ENCODE measurements around the gene ENTR1.

Gene ENTR1

GRCh38 chr9:136400038-136400834, 10.2 kb downstream of the ENTR1 start, which contains the start of gene SNAPC4:
Gene SNAPC4, minus strand, starts transcription at chr9:136400170. Its CDS starts 1,742 bp downstream, at chr9:136398428.
- Histone ChIP-seq H3K27me3 (ENCODE audit: insufficient read depth, low read length) (no peaks in the 10 kb centered on the region), H3K4me1 (ENCODE audit: insufficient read depth, low read length) (no peaks in the 10 kb centered on the region), H3K4me3 (ENCODE audit: low read length) (peak within 1 kb of the TSS; percentile 99), H3K27ac (ENCODE audit: low read depth, low read length) (peak within 1 kb of the TSS; percentile 63), H3K36me3 (ENCODE audit: insufficient read depth, low read length) (peaks cover 65% of the 10 kb centered on the region), H3K9ac (ENCODE audit: low read depth, low read length) (peak within 1 kb of the TSS; percentile 91), H3K9me3 (ENCODE audit: insufficient read depth, low read depth, low read length) (no peaks in the 10 kb centered on the region)
- WGBS: 16% methylated on average over 71 of the region's 71 CpGs

- Histone ChIP-seq H3K4me3 (ENCODE audit: low read length) (peak overlapping the region; percentile 99), H3K9ac (ENCODE audit: low read depth, low read length) (peak overlapping the region; percentile 91), H3K27ac (ENCODE audit: low read depth, low read length) (peak overlapping the region; percentile 38), H3K4me1 (ENCODE audit: insufficient read depth, low read length) (no peaks in the 10 kb centered on the region), H3K27me3 (ENCODE audit: insufficient read depth, low read length) (no peaks in the 10 kb centered on the region), H3K36me3 (ENCODE audit: insufficient read depth, low read length) (peaks cover 65% of the 10 kb centered on the region), H3K9me3 (ENCODE audit: insufficient read depth, low read depth, low read length) (no peaks in the 10 kb centered on the region)
- 3% methylated on average over 67 of the region's 67 CpGs for WGBS
Observed at GRCh38 chr9:136399176-136400037, 11.0 kb downstream of the ENTR1 start.

- H3K36me3 ChIP-seq (ENCODE audit: insufficient read depth, low read length): peaks cover 65% of the 10 kb centered on the region
Observed at GRCh38 chr9:136398286-136398685, 12.1 kb downstream of the ENTR1 start.

GRCh38 chr9:136397643-136398042, 12.8 kb downstream of the ENTR1 start:
- Histone ChIP-seq H3K27ac (ENCODE audit: low read depth, low read length) (no peak overlapping the region), H3K4me1 (ENCODE audit: insufficient read depth, low read length) (no peaks in the 10 kb centered on the region), H3K9ac (ENCODE audit: low read depth, low read length) (no peak overlapping the region), H3K9me3 (ENCODE audit: insufficient read depth, low read depth, low read length) (no peaks in the 10 kb centered on the region), H3K4me3 (ENCODE audit: low read length) (no peak overlapping the region), H3K36me3 (ENCODE audit: insufficient read depth, low read length) (peaks cover 70% of the 10 kb centered on the region), H3K27me3 (ENCODE audit: insufficient read depth, low read length) (no peaks in the 10 kb centered on the region)
- WGBS: 81% methylated on average over 6 of the region's 6 CpGs

More at GRCh38 chr9:136398286-136398685, 12.1 kb downstream of the ENTR1 start:
- Histone ChIP-seq H3K27ac (ENCODE audit: low read depth, low read length) (no peak overlapping the region; the same call in 1 of the 2 replicates), H3K9ac (ENCODE audit: low read depth, low read length) (no peak overlapping the region), H3K9me3 (ENCODE audit: insufficient read depth, low read depth, low read length) (no peaks in the 10 kb centered on the region), H3K4me3 (ENCODE audit: low read length) (peak overlapping the region; percentile 99), H3K4me1 (ENCODE audit: insufficient read depth, low read length) (no peaks in the 10 kb centered on the region), H3K27me3 (ENCODE audit: insufficient read depth, low read length) (no peaks in the 10 kb centered on the region)
- 94% methylated on average over 12 of the region's 12 CpGs for WGBS

GRCh38 chr9:136396219-136396515, 14.2 kb downstream of the ENTR1 start:
- WGBS: 96% methylated on average over 4 of the region's 4 CpGs
- no peak overlapping the region for H3K27ac ChIP-seq (ENCODE audit: low read depth, low read length)
- H3K27me3 ChIP-seq (ENCODE audit: insufficient read depth, low read length): no peaks in the 10 kb centered on the region
- H3K36me3 ChIP-seq (ENCODE audit: insufficient read depth, low read length): peaks cover 71% of the 10 kb centered on the region
- H3K9ac ChIP-seq (ENCODE audit: low read depth, low read length): no peak overlapping the region
- no peaks in the 10 kb centered on the region for H3K4me1 ChIP-seq (ENCODE audit: insufficient read depth, low read length)
- H3K4me3 ChIP-seq (ENCODE audit: low read length): no peak overlapping the region
- no peaks in the 10 kb centered on the region for H3K9me3 ChIP-seq (ENCODE audit: insufficient read depth, low read depth, low read length)

- H3K4me3 ChIP-seq (ENCODE audit: low read length): no peak overlapping the region
- no peaks in the 10 kb centered on the region for H3K9me3 ChIP-seq (ENCODE audit: insufficient read depth, low read depth, low read length)
- peaks cover 74% of the 10 kb centered on the region for H3K36me3 ChIP-seq (ENCODE audit: insufficient read depth, low read length)
- no peak overlapping the region for H3K9ac ChIP-seq (ENCODE audit: low read depth, low read length)
- H3K27me3 ChIP-seq (ENCODE audit: insufficient read depth, low read length): no peaks in the 10 kb centered on the region
- no peak overlapping the region for H3K27ac ChIP-seq (ENCODE audit: low read depth, low read length)
- whole genome bisulfite sequencing: 93% methylated on average over 26 of the region's 26 CpGs
- no peaks in the 10 kb centered on the region for H3K4me1 ChIP-seq (ENCODE audit: insufficient read depth, low read length)
Observed at GRCh38 chr9:136395345-136396218, 14.8 kb downstream of the ENTR1 start.

GRCh38 chr9:136395020-136395340, 15.4 kb downstream of the ENTR1 start:
- H3K27me3 ChIP-seq (ENCODE audit: insufficient read depth, low read length): no peaks in the 10 kb centered on the region
- peaks cover 78% of the 10 kb centered on the region for H3K36me3 ChIP-seq (ENCODE audit: insufficient read depth, low read length)
- H3K9ac ChIP-seq (ENCODE audit: low read depth, low read length): no peak overlapping the region
- H3K4me1 ChIP-seq (ENCODE audit: insufficient read depth, low read length): no peaks in the 10 kb centered on the region
- 96% methylated on average over 13 of the region's 13 CpGs for WGBS
- H3K9me3 ChIP-seq (ENCODE audit: insufficient read depth, low read depth, low read length): no peaks in the 10 kb centered on the region
- H3K4me3 ChIP-seq (ENCODE audit: low read length): no peak overlapping the region
- no peak overlapping the region for H3K27ac ChIP-seq (ENCODE audit: low read depth, low read length)

GRCh38 chr9:136394312-136395019, 15.9 kb downstream of the ENTR1 start:
- 97% methylated on average over 21 of the region's 21 CpGs for WGBS
- H3K9me3 ChIP-seq (ENCODE audit: insufficient read depth, low read depth, low read length): no peaks in the 10 kb centered on the region
- no peak overlapping the region for H3K27ac ChIP-seq (ENCODE audit: low read depth, low read length)
- H3K27me3 ChIP-seq (ENCODE audit: insufficient read depth, low read length): no peaks in the 10 kb centered on the region
- peaks cover 83% of the 10 kb centered on the region for H3K36me3 ChIP-seq (ENCODE audit: insufficient read depth, low read length)
- no peak overlapping the region for H3K4me3 ChIP-seq (ENCODE audit: low read length)
- no peaks in the 10 kb centered on the region for H3K4me1 ChIP-seq (ENCODE audit: insufficient read depth, low read length)
- no peak overlapping the region for H3K9ac ChIP-seq (ENCODE audit: low read depth, low read length)

GRCh38 chr9:136393531-136393930, 16.9 kb downstream of the ENTR1 start:
- no peak overlapping the region for H3K27ac ChIP-seq (ENCODE audit: low read depth, low read length)
- no peaks in the 10 kb centered on the region for H3K27me3 ChIP-seq (ENCODE audit: insufficient read depth, low read length)
- no peaks in the 10 kb centered on the region for H3K4me1 ChIP-seq (ENCODE audit: insufficient read depth, low read length)
- no peak overlapping the region for H3K9ac ChIP-seq (ENCODE audit: low read depth, low read length)
- no peaks in the 10 kb centered on the region for H3K9me3 ChIP-seq (ENCODE audit: insufficient read depth, low read depth, low read length)
- no peak overlapping the region for H3K4me3 ChIP-seq (ENCODE audit: low read length)
- H3K36me3 ChIP-seq (ENCODE audit: insufficient read depth, low read length): peaks cover 92% of the 10 kb centered on the region
- WGBS: 96% methylated on average over 17 of the region's 17 CpGs

GRCh38 chr9:136392538-136393449, 17.6 kb downstream of the ENTR1 start:
- WGBS: 90% methylated on average over 21 of the region's 21 CpGs
- Histone ChIP-seq H3K4me3 (ENCODE audit: low read length) (no peak overlapping the region), H3K27ac (ENCODE audit: low read depth, low read length) (no peak overlapping the region), H3K36me3 (ENCODE audit: insufficient read depth, low read length) (peaks cover 93% of the 10 kb centered on the region), H3K4me1 (ENCODE audit: insufficient read depth, low read length) (no peaks in the 10 kb centered on the region), H3K9ac (ENCODE audit: low read depth, low read length) (no peak overlapping the region), H3K9me3 (ENCODE audit: insufficient read depth, low read depth, low read length) (no peaks in the 10 kb centered on the region), H3K27me3 (ENCODE audit: insufficient read depth, low read length) (no peaks in the 10 kb centered on the region)
